DOHH2 (cell line): ENCODE data around the gene ATP6V0B.

Experiments used
- H3F3A ChIP-seq: fragments of 200-600 bp; sonication (generic), shearing (Covaris generic); 2 replicates; pipeline ENCODE4 v1.6.0; 2016; ENCODE audit warnings: antibody characterized with exemption, mild to moderate bottlenecking; ENCODE audit not compliant: control insufficient read depth, insufficient read depth
- H3K27ac ChIP-seq: fragments of 200-600 bp; sonication (generic); 2 replicates; pipeline ENCODE4 v1.5.1; 2014; ENCODE audit warnings: low read depth, mild to moderate bottlenecking, low read length, moderate library complexity
- H3K27me3 ChIP-seq: fragments of 200-600 bp; sonication (generic); 2 replicates; pipeline ENCODE4 v1.6.1; 2014; ENCODE audit warnings: mild to moderate bottlenecking, low read length, mixed read lengths; ENCODE audit not compliant: control insufficient read depth
- H3K36me3 ChIP-seq: fragments of 200-600 bp; sonication (generic); 2 replicates; pipeline ENCODE4 v1.6.1; 2014; ENCODE audit warnings: mild to moderate bottlenecking, low read length, moderate library complexity, mixed read lengths; ENCODE audit not compliant: control insufficient read depth
- H3K4me1 ChIP-seq: fragments of 200-600 bp; sonication (generic); 2 replicates; pipeline ENCODE4 v1.6.1; 2014; ENCODE audit warnings: mild to moderate bottlenecking, low read length, mixed read lengths; ENCODE audit not compliant: control insufficient read depth
- H3K4me2 ChIP-seq: fragments of 200-600 bp; sonication (generic); 2 replicates; pipeline ENCODE4 v1.6.0; 2014; ENCODE audit warnings: mild to moderate bottlenecking, low read length, moderate library complexity
- H3K4me3 ChIP-seq: fragments of 200-600 bp; sonication (generic); 2 replicates; pipeline ENCODE4 v1.5.1; 2014; ENCODE audit warnings: mild to moderate bottlenecking, low read length, mixed read lengths
- H3K79me2 ChIP-seq: fragments of 200-600 bp; sonication (generic); 2 replicates; pipeline ENCODE4 v1.6.1; 2014; ENCODE audit warnings: mild to moderate bottlenecking, low read length, mixed read lengths; ENCODE audit not compliant: control insufficient read depth
- H3K9me2 ChIP-seq: fragments of 200-600 bp; sonication (generic); replicated peaks from 2 replicates; pipeline ENCODE4 v1.6.1; 2014; ENCODE audit warnings: mild to moderate bottlenecking, low read length, mixed read lengths; ENCODE audit not compliant: control insufficient read depth
- H3K9me3 ChIP-seq: fragments of 200-600 bp; sonication (generic); 2 replicates; pipeline ENCODE4 v1.6.1; 2014; ENCODE audit warnings: antibody characterized with exemption, low read length, mixed read lengths; ENCODE audit not compliant: control insufficient read depth, insufficient read depth
- H4K20me1 ChIP-seq: fragments of 200-600 bp; sonication (generic); 2 replicates; pipeline ENCODE4 v1.6.0; 2014; ENCODE audit warnings: low read depth, mild to moderate bottlenecking, antibody characterized with exemption, low read length, moderate library complexity; ENCODE audit not compliant: control insufficient read depth, insufficient read depth
- EZH2phosphoT487 ChIP-seq: fragments of 200-600 bp; sonication (generic); IDR thresholded peaks from 2 replicates; pipeline ENCODE4 v1.6.1; 2017; ENCODE audit warnings: borderline replicate concordance, mild to moderate bottlenecking, antibody characterized with exemption, low read length, moderate library complexity, mixed read lengths
- TF ChIP-seq, protein P1 (sequence below): fragments of 200-600 bp; sonication (generic); IDR thresholded peaks from one replicate; pipeline ENCODE4 v1.5.1; 2014; ENCODE audit warnings: antibody characterized with exemption, mild to moderate bottlenecking, low read depth, low read length; ENCODE audit not compliant: poor library complexity, severe bottlenecking

ATP6V0B gene

DNA sequence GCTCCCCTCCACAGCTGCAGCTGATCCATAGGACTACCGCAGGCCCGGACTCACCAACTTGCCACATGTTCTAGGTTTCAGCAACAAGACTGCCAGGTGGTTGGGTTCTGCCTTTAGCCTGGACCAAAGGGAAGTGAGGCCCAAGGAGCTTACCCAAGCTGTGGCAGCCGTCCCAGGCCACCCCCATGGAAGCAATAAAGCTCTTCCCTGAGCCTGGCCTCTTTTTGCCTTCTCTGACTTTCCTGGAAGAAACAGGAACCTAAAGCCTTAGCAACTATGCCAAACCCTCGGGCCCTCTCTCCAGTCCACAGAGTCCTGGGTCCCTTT lies 43.8 kb upstream of the ATP6V0B start:
- no peak for TF ChIP-seq EZH2phosphoT487
- TF ChIP-seq, protein P1, sequence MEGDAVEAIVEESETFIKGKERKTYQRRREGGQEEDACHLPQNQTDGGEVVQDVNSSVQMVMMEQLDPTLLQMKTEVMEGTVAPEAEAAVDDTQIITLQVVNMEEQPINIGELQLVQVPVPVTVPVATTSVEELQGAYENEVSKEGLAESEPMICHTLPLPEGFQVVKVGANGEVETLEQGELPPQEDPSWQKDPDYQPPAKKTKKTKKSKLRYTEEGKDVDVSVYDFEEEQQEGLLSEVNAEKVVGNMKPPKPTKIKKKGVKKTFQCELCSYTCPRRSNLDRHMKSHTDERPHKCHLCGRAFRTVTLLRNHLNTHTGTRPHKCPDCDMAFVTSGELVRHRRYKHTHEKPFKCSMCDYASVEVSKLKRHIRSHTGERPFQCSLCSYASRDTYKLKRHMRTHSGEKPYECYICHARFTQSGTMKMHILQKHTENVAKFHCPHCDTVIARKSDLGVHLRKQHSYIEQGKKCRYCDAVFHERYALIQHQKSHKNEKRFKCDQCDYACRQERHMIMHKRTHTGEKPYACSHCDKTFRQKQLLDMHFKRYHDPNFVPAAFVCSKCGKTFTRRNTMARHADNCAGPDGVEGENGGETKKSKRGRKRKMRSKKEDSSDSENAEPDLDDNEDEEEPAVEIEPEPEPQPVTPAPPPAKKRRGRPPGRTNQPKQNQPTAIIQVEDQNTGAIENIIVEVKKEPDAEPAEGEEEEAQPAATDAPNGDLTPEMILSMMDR, result no peak
- H3K79me2 ChIP-seq, result no peaks in the 10 kb centered on the region
- no peaks in the 10 kb centered on the region for H3F3A ChIP-seq
- no peak overlapping the region for H3K4me3 ChIP-seq
- H3K4me2 ChIP-seq, result no peak overlapping the region
- H3K36me3 ChIP-seq, result no peaks in the 10 kb centered on the region
- no peaks in the 10 kb centered on the region for H3K27me3 ChIP-seq
- no peaks in the 10 kb centered on the region for H3K9me3 ChIP-seq
- no peak overlapping the region for H3K27ac ChIP-seq
- no peaks in the 10 kb centered on the region for H4K20me1 ChIP-seq
- H3K9me2 ChIP-seq, result no peaks in the 10 kb centered on the region
- peaks cover 5% of the 10 kb centered on the region for H3K4me1 ChIP-seq

DNA sequence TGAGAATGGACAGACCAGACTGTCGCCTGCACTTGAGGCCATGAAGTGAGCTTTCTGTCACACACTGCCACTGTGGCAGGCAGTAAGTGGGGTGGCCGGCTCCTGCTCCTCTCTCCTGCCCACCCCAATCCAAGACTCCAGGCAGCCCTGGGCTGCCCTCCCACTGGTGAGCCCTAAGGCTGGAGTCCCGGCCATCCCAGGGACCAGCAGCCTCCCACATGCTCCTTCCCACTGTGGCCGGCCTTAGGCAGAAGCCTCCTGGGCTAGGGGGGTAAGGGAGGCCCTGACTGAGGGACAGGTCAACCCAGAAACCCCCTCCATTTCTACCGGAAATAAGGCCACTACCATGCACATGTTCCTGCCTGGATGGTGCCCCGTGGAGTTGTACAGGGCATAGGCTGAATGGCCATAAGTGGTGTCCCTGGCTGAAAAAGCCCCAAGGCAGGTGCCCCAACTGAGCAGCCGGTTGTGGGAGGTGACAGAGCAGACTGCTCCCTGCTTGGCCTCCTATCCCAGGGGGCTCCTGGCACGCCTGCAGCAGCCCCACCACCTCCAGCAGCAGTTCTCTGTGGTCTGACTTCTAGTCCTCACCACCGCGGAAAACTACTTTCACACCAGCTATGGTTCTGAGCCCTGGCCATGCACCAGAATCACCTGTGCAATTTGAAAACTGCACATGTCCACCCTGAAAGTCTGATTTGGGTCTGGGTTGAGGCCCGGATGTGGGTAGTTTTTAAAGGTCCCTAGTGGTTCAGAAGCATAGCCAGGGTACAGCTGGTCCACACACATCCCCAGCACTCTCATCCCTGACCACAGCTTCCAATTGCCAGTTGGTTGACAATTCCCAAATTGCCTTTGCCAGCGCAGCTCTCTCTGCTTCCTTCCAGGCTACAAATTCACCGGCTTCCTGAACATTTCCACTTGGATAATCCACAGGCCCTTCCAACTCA lies 42.8 kb upstream of the ATP6V0B start:
- Histone ChIP-seq H3K9me3 (no peaks in the 10 kb centered on the region), H3K4me2 (no peak overlapping the region), H3K79me2 (no peaks in the 10 kb centered on the region), H3K9me2 (no peaks in the 10 kb centered on the region), H4K20me1 (no peaks in the 10 kb centered on the region), H3K4me1 (peaks cover 5% of the 10 kb centered on the region), H3K36me3 (no peaks in the 10 kb centered on the region), H3F3A (no peaks in the 10 kb centered on the region), H3K27me3 (no peaks in the 10 kb centered on the region), H3K27ac (no peak overlapping the region), H3K4me3 (no peak overlapping the region)
- TF ChIP-seq EZH2phosphoT487, result no peak
- TF ChIP-seq, protein P1, result no peak

DNA sequence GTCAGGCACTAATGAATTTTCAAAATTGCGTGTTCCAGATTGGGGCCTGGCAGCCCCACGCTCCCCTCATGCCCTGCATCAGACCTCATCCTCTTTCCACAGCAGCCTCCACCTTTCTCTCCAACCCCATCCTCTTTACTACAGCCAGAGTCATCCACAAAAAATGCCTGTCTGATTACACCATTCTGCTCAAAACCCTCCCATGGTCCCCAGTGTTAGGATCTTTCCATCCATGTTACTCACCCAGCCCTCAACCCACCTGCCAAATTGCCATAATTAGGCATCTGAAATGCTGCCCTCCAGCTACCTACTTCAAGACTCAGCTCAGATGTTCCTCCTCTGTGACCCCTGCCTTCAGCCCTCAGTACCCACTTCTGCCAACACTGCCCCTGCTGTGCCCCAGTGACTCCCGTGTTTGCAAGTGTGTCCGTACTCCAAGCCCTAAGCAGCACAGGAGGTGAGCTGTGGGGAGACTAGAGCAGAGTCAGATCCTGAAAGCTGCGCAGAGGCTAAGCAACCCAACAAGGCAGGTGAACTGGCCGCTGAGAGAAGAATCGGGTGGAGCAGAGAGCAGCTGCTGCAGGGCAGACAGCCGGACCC lies 41.9 kb upstream of the ATP6V0B start:
- no peaks in the 10 kb centered on the region for H3K79me2 ChIP-seq
- H3K9me3 ChIP-seq, result no peaks in the 10 kb centered on the region
- no peak overlapping the region for H3K27ac ChIP-seq
- H3K4me3 ChIP-seq, result no peak overlapping the region
- no peaks in the 10 kb centered on the region for H4K20me1 ChIP-seq
- peaks cover 5% of the 10 kb centered on the region for H3K4me1 ChIP-seq
- no peak for TF ChIP-seq EZH2phosphoT487
- TF ChIP-seq, protein P1, result no peak
- no peaks in the 10 kb centered on the region for H3K27me3 ChIP-seq
- no peaks in the 10 kb centered on the region for H3K9me2 ChIP-seq
- H3F3A ChIP-seq, result no peaks in the 10 kb centered on the region
- no peaks in the 10 kb centered on the region; the same call in 1 of the 2 replicates for H3K36me3 ChIP-seq
- H3K4me2 ChIP-seq, result no peak overlapping the region
